GM12878 (cell line): ENCODE results near the gene RFPL1. TPM values are rescaled to one million over a fixed set of nuclear protein-coding genes. Genes with fewer than 3 reads are reported as not detected.

Experiments
- ATAC-seq: fragments of 200-7000 bp; cut with Tn5 transposase; 3 replicates; pipeline ENCODE4 v1.9.1; 2020; ENCODE audit warnings: mild to moderate bottlenecking, moderate library complexity
- BruUV-seq: library from RNA; stranded (reverse); fragments of 400-500 nt; replicated peaks from 2 replicates; lab custom pipeline; 2021; lab: Mats Ljungman, UMichigan
- CTCF ChIA-PET: fragments of 300-600 bp; sonication (Branson Sonifier 250); formaldehyde crosslinking; extraction: SDS; loops from one replicate; lab custom pipeline; 2021; ENCODE audit warnings: inconsistent platforms; lab: Yijun Ruan, JAX
- POLR2A ChIA-PET: fragments of 350-600 bp; formaldehyde crosslinking; extraction: SDS; loops from one replicate; lab custom pipeline; 2021; ENCODE audit warnings: inconsistent platforms; lab: Charles Lee
- RAD21 ChIA-PET: fragments of 300-600 bp; sonication (Branson Sonifier 250); formaldehyde crosslinking; loops from one replicate; lab custom pipeline; 2023; ENCODE audit warnings: antibody characterized with exemption; ENCODE audit not compliant: unreplicated experiment; lab: Charles Lee
- SMC1A ChIA-PET: fragments of 300-600 bp; sonication (Branson Sonifier 250); formaldehyde crosslinking; loops from one replicate; lab custom pipeline; 2023; ENCODE audit not compliant: unreplicated experiment, uncharacterized antibody; lab: Charles Lee
- DNase-seq: peaks from one replicate; pipeline ENCODE4 v3.0.0-alpha.2; 2011; ENCODE audit warnings: low read depth, low spot score
- FAIRE-seq: peaks from 3 replicates; lab custom pipeline; 2011; peaks lifted over from hg19 to GRCh38; lab: Jason Lieb, UNC
- H2AFZ ChIP-seq: 2 replicates; pipeline ENCODE4 v1.6.0; 2011; ENCODE audit warnings: low read depth, low read length, control low read depth; ENCODE audit not compliant: control insufficient read depth
- H3K27ac ChIP-seq: 2 replicates; pipeline ENCODE4 v1.5.1; 2011; ENCODE audit warnings: control low read depth; ENCODE audit not compliant: control insufficient read depth, insufficient read depth
- H3K27me3 ChIP-seq, 2 experiments: replicated peaks in 1 of 2; 2 replicates each; pipeline versions ENCODE4 v1.6.0 to v1.6.1; 2011; ENCODE audit warnings: low read length in 1 of 2; ENCODE audit not compliant: control insufficient read depth in 2 of 2, insufficient read depth in 2 of 2
- H3K36me3 ChIP-seq, 2 experiments: 2 replicates each; pipeline ENCODE4 v1.5.1; 2011; ENCODE audit warnings: low read length in 1 of 2; ENCODE audit not compliant: control insufficient read depth in 2 of 2, insufficient read depth in 2 of 2
- H3K4me1 ChIP-seq: 2 replicates; pipeline ENCODE4 v1.6.1; 2011; ENCODE audit warnings: mild to moderate bottlenecking, low read length, moderate library complexity, mixed read lengths; ENCODE audit not compliant: control insufficient read depth, insufficient read depth
- H3K4me2 ChIP-seq: 2 replicates; pipeline ENCODE4 v1.6.0; 2011; ENCODE audit warnings: control low read depth; ENCODE audit not compliant: control insufficient read depth, insufficient read depth
- H3K4me3 ChIP-seq: fragments of 200-600 bp; sonication (generic); 2 replicates; pipeline ENCODE4 v1.5.1; 2016
- H3K79me2 ChIP-seq: 2 replicates; pipeline ENCODE4 v1.6.0; 2011; ENCODE audit warnings: low read length; ENCODE audit not compliant: control insufficient read depth, insufficient read depth
- H3K9ac ChIP-seq: 2 replicates; pipeline ENCODE4 v1.8.0; 2011; ENCODE audit warnings: low read length, control low read depth, mixed read lengths; ENCODE audit not compliant: control insufficient read depth, insufficient read depth
- H3K9me3 ChIP-seq: replicated peaks from 3 replicates; pipeline ENCODE4 v1.5.1; 2011; ENCODE audit warnings: mild to moderate bottlenecking, low read length; ENCODE audit not compliant: control insufficient read depth, insufficient read depth
- H4K20me1 ChIP-seq: 2 replicates; pipeline ENCODE4 v1.6.0; 2011; ENCODE audit not compliant: control insufficient read depth, insufficient read depth
- CBX3 ChIP-seq: fragments of 200-600 bp; sonication (generic); IDR thresholded peaks from 2 replicates; pipeline ENCODE4 v1.6.1; 2016; ENCODE audit warnings: low read depth, borderline replicate concordance
- CEBPB ChIP-seq, 2 experiments: fragments of 150-350 bp in 1 of 2; IDR thresholded peaks; 2 replicates each; pipeline ENCODE4 v1.6.1; 2012 to 2014; ENCODE audit warnings: low read depth in 2 of 2, low read length in 2 of 2, borderline replicate concordance in 1 of 2, inconsistent platforms in 1 of 2
- ETV6 ChIP-seq, 2 experiments: fragments of 450-650 bp in 1 of 2; IDR thresholded peaks in 1 of 2; conservative IDR thresholded peaks in 1 of 2; 2 replicates each; pipeline ENCODE4 v1.6.1; 2014; ENCODE audit warnings: antibody characterized with exemption in 1 of 2, borderline replicate concordance in 1 of 2, low read depth in 1 of 2, mild to moderate bottlenecking in 1 of 2, moderate library complexity in 1 of 2
- LARP7 ChIP-seq: fragments of 450-650 bp; IDR thresholded peaks from 2 replicates; pipeline ENCODE4 v1.6.1; 2017; ENCODE audit warnings: mild to moderate bottlenecking
- MTA3 ChIP-seq: IDR thresholded peaks from 2 replicates; pipeline ENCODE4 v1.6.1; 2012; ENCODE audit warnings: low read length, inconsistent platforms, borderline replicate concordance
- NFXL1 ChIP-seq: fragments of 450-650 bp; IDR thresholded peaks from 2 replicates; pipeline ENCODE4 v1.6.1; 2017; ENCODE audit warnings: antibody characterized with exemption, mild to moderate bottlenecking, borderline replicate concordance
- POLR2AphosphoS2 ChIP-seq: IDR thresholded peaks from 2 replicates; pipeline ENCODE4 v1.6.1; 2011; ENCODE audit warnings: low read depth, mild to moderate bottlenecking, low read length, improper control_type of control experiment, moderate library complexity
- RBBP5 ChIP-seq: fragments of 200-600 bp; sonication (generic); conservative IDR thresholded peaks from 2 replicates; pipeline ENCODE4 v1.6.1; 2016
- SIN3A ChIP-seq: IDR thresholded peaks from 2 replicates; pipeline ENCODE4 v1.6.1; 2012; ENCODE audit warnings: low read depth, low read length, improper control_type of control experiment
- SP1 ChIP-seq: IDR thresholded peaks from one replicate; pipeline ENCODE4 v1.6.1; 2011; ENCODE audit warnings: low read depth, low read length
- SUZ12 ChIP-seq: fragments of 200-600 bp; sonication (generic); IDR thresholded peaks from one replicate; pipeline ENCODE4 v1.6.1; 2018; ENCODE audit warnings: antibody characterized with exemption, mild to moderate bottlenecking; ENCODE audit not compliant: unreplicated experiment
- WRNIP1 ChIP-seq: IDR thresholded peaks from 2 replicates; pipeline ENCODE4 v1.6.1; 2011; ENCODE audit warnings: low read depth, low read length, improper control_type of control experiment, borderline replicate concordance
- ZNF384 ChIP-seq: IDR thresholded peaks from 2 replicates; pipeline ENCODE4 v1.6.1; 2012; ENCODE audit warnings: low read depth, mild to moderate bottlenecking, low read length, improper control_type of control experiment, borderline replicate concordance
- WGBS: methylation state at CpG from one replicate; pipeline ENCODE4 v1.1.6; 2016; ENCODE audit warnings: low lambda C conversion rate; ENCODE audit not compliant: insufficient replicate concordance, insufficient coverage; ENCODE audit errors: missing lambda C conversion rate; 5-methylcytosine and 5-hydroxymethylcytosine counted together
- in situ Hi-C: fragments of 300-500 bp; cut with MboI; formaldehyde crosslinking; loops from 9 replicates; pipeline ENCODE4 v1.14.3; 2018; ENCODE audit warnings: mixed read lengths
- intact Hi-C: fragments of 100-400 bp; cut with micrococcal nuclease; formaldehyde crosslinking; loops from one replicate; pipeline ENCODE4 v1.14.2; 2022; ENCODE audit not compliant: unreplicated experiment
- polyA plus RNA-seq, 11 experiments: library from polyadenylated mRNA; depleted of rRNA in 4 of 11; unstranded in 6 of 11; stranded (reverse) in 5 of 11; fragments of >200 nt; fragmentation: Nextera tagmentation in 4 of 11; fragmentation: Illumina TruSeq in 1 of 11; extraction: Ambion mirVana in 4 of 11; extraction: Trizol in 1 of 11; gene quantifications; 1 replicate in 1 of 11; 2 replicates in 10 of 11; pipeline versions ENCODE4 v1.2.1 to v1.2.3, GENCODE V29; 2011 to 2016; ENCODE audit warnings: inconsistent platforms in 2 of 11, missing spikeins in 2 of 11, low read depth in 1 of 11
- total RNA-seq, 4 experiments: library from RNA; depleted of rRNA in 3 of 4; stranded (reverse); fragments of >200 nt in 3 of 4; fragmentation: Illumina TruSeq in 1 of 4; extraction: Trizol in 1 of 4; gene quantifications; 2 replicates each; pipeline versions ENCODE4 v1.2.1 to v1.2.3, GENCODE V29; 2013 to 2021
- TF ChIP-seq, protein P1 (sequence below): fragments of 450-650 bp; IDR thresholded peaks from 2 replicates; pipeline ENCODE4 v1.6.1; 2017; ENCODE audit warnings: low read depth, mild to moderate bottlenecking, moderate library complexity

RFPL1 gene
- total and polyA plus RNA-seq, 10 of the 15 experiments (the other 5 are each of a cell fraction or from before 2014, with no cell fraction given) = 0.13 TPM; not detected in 9

- TF ChIP-seq POLR2AphosphoS2 (no peak), LARP7 (no peak), SIN3A (no peak), NFXL1 (no peak), CEBPB (IDR thresholded peaks at IDR 0.05; ENCODE audit: borderline replicate concordance in 1 of 2, low read depth in 2 of 2, low read length in 2 of 2) (no peak), ETV6 (conservative IDR thresholded peaks at IDR 0.05 in 1 of 2, IDR thresholded peaks at IDR 0.05 in 1 of 2; ENCODE audit: borderline replicate concordance in 1 of 2, low read depth in 1 of 2) (0 out of 4 replicates have a peak, but pooled peaks of 1 of the 2 experiments have one; percentile 2), MTA3 (0 out of 2 replicates have a peak, but pooled peaks have one; percentile 40), WRNIP1 (no peak), CBX3 (no peak)
Measured at GRCh38 chr22:29388759-29389090, 49.7 kb upstream of the RFPL1 start (continued).

- H3K4me1 ChIP-seq = peaks cover 33% of the 10 kb centered on the region
- no peak overlapping the region for H3K4me2 ChIP-seq
- H4K20me1 ChIP-seq = no peaks in the 10 kb centered on the region
- CTCF ChIA-PET = interaction anchor here (1.7 kb wide), 1 partner anchor 163 kb away, joined by 3 read pairs; the partner anchor contains the start of gene THOC5
- in situ Hi-C loops (loop anchor here (10.0 kb wide), 1 partner anchor 695 kb away; the partner anchor contains the start of gene HORMAD2), intact Hi-C loops (no loop called here)
- H3K36me3 ChIP-seq = no peaks in the 10 kb centered on the region
- no peaks in the 10 kb centered on the region for H3K9me3 ChIP-seq
- no peak overlapping the region for H2AFZ ChIP-seq
- H3K9ac ChIP-seq = no peak overlapping the region
- 86% methylated on average over 6 of the region's 6 CpGs for WGBS
- H3K79me2 ChIP-seq = peaks cover 33% of the 10 kb centered on the region
- FAIRE-seq (no peak), DNase-seq (no peak)
- H3K27ac ChIP-seq = no peak overlapping the region
- RAD21 ChIA-PET = no interaction called here
- POLR2A ChIA-PET = no interaction called here
- H3K4me3 ChIP-seq = no peak overlapping the region
- SMC1A ChIA-PET = interaction anchor here (1.0 kb wide), 1 partner anchor 54 kb away, joined by 3 read pairs; no protein-coding TSS in a partner anchor
- no peak for TF ChIP-seq RBBP5
- no peak for TF ChIP-seq SP1
- no peak for TF ChIP-seq SUZ12
- TF ChIP-seq, protein P1, sequence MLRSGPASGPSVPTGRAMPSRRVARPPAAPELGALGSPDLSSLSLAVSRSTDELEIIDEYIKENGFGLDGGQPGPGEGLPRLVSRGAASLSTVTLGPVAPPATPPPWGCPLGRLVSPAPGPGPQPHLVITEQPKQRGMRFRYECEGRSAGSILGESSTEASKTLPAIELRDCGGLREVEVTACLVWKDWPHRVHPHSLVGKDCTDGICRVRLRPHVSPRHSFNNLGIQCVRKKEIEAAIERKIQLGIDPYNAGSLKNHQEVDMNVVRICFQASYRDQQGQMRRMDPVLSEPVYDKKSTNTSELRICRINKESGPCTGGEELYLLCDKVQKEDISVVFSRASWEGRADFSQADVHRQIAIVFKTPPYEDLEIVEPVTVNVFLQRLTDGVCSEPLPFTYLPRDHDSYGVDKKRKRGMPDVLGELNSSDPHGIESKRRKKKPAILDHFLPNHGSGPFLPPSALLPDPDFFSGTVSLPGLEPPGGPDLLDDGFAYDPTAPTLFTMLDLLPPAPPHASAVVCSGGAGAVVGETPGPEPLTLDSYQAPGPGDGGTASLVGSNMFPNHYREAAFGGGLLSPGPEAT = no peak
- TF ChIP-seq ZNF384 = no peak
- TF ChIP-seq, all 136 proteins: peak for 0
- no peaks in the 10 kb centered on the region for H3K27me3 ChIP-seq
- no peak for ATAC-seq
- no TSS peak for BruUV-seq
Measured at GRCh38 chr22:29390270-29390669, 48.1 kb upstream of the RFPL1 start.
